ENCODE results near the gene MBLAC1. TPM values are rescaled to one million over a fixed set of nuclear protein-coding genes. Genes with fewer than 3 reads are reported as not detected.
A peak's percentile ranks its signal among the peaks of the same experiment; 100 is the strongest.

MBLAC1 gene
- total RNA-seq, 1 experiment from 2014 or later, result 3.5 TPM

DNA sequence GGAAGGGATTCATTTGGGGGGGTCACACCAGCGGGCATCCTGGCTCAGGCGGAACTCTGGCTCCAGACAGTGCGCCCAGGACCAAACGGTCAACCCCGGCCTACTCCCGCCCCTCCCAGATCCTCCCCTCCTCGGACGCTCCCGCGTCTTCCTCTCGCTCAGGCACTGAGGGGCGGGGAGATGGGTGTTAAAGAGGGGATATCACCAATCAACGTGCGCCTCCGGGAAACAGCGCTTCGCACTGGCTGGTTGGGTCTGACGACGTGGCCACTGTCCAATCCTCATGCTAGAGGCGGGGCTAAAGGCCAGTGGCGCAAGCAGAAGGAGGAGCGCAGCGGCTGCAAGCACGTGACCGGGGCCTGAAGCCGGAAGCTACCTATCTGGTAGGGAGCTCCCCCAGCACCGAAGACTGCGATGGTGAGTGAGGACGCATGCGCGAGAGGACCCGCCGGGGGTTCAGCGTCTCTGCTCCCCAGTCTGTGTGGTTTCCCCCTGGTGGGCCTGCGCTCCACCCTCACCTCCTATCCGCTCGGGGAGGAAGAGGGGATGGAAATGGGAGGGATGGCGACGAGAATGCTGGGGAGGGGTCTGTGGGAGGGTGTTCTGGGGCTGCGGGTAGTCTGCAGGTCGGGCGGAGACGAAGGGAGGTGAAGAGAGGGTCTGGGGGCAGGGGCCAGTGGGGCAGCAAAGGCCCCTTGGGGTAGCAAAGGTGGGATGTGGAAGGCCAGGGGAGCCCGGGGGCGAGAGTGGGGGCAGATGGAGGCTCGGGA lies 22.0 kb downstream of the MBLAC1 start, which contains the start of gene LAMTOR4 (continued):
- no peak for TF ChIP-seq STAT6 (CRISPR knock-in tag; conservative IDR thresholded peaks at IDR 0.05; ENCODE audit: low read depth)
- TF ChIP-seq ZMAT4 (CRISPR knock-in tag; IDR thresholded peaks at IDR 0.05), result 0 out of 2 replicates have a peak, but pooled peaks have one; percentile 15
- no peak for TF ChIP-seq ZNF138 (CRISPR knock-in tag; conservative IDR thresholded peaks at IDR 0.05)
- TF ChIP-seq, protein P1, sequence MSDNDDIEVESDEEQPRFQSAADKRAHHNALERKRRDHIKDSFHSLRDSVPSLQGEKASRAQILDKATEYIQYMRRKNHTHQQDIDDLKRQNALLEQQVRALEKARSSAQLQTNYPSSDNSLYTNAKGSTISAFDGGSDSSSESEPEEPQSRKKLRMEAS (CRISPR knock-in tag; IDR thresholded peaks at IDR 0.05), result peak; percentile 86
- TF ChIP-seq ETV6 (CRISPR knock-in tag; IDR thresholded peaks at IDR 0.05), result peak; percentile 75; the same call in 1 of the 2 replicates
- no peak for TF ChIP-seq ZNF423 (CRISPR knock-in tag; IDR thresholded peaks at IDR 0.05)
- peak; percentile 57; the same call in 1 of the 2 replicates for TF ChIP-seq GABPB1 (CRISPR knock-in tag; IDR thresholded peaks at IDR 0.05)
- TF ChIP-seq, protein P2, sequence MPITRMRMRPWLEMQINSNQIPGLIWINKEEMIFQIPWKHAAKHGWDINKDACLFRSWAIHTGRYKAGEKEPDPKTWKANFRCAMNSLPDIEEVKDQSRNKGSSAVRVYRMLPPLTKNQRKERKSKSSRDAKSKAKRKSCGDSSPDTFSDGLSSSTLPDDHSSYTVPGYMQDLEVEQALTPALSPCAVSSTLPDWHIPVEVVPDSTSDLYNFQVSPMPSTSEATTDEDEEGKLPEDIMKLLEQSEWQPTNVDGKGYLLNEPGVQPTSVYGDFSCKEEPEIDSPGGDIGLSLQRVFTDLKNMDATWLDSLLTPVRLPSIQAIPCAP (CRISPR knock-in tag; IDR thresholded peaks at IDR 0.05), result peak; percentile 59; the same call in 1 of the 2 replicates
- TF ChIP-seq NFYB (CRISPR knock-in tag; conservative IDR thresholded peaks at IDR 0.05; ENCODE audit: low read depth), result peak; percentile 91
- TF ChIP-seq SP1 (CRISPR knock-in tag; conservative IDR thresholded peaks at IDR 0.05), result peak; percentile 84
- TF ChIP-seq, protein P3, sequence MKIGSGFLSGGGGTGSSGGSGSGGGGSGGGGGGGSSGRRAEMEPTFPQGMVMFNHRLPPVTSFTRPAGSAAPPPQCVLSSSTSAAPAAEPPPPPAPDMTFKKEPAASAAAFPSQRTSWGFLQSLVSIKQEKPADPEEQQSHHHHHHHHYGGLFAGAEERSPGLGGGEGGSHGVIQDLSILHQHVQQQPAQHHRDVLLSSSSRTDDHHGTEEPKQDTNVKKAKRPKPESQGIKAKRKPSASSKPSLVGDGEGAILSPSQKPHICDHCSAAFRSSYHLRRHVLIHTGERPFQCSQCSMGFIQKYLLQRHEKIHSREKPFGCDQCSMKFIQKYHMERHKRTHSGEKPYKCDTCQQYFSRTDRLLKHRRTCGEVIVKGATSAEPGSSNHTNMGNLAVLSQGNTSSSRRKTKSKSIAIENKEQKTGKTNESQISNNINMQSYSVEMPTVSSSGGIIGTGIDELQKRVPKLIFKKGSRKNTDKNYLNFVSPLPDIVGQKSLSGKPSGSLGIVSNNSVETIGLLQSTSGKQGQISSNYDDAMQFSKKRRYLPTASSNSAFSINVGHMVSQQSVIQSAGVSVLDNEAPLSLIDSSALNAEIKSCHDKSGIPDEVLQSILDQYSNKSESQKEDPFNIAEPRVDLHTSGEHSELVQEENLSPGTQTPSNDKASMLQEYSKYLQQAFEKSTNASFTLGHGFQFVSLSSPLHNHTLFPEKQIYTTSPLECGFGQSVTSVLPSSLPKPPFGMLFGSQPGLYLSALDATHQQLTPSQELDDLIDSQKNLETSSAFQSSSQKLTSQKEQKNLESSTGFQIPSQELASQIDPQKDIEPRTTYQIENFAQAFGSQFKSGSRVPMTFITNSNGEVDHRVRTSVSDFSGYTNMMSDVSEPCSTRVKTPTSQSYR (CRISPR knock-in tag; IDR thresholded peaks at IDR 0.05), result 0 out of 2 replicates have a peak, but pooled peaks have one; percentile 33

GRCh38 chr7:100152404-100152803 lies 25.6 kb downstream of the MBLAC1 start:
- POLR2A ChIA-PET, result no interaction called here
- peak overlapping the region; percentile 16 for H3K27ac Mint-ChIP-seq
- no peaks in the 10 kb centered on the region for H3K9me3 Mint-ChIP-seq
- ATAC-seq (no peak), DNase-seq (ENCODE audit: low spot score) (no peak)
- no peak overlapping the region for H3K4me3 Mint-ChIP-seq
- H3K27me3 Mint-ChIP-seq (ENCODE audit: low read depth), result no peaks in the 10 kb centered on the region
- H3K36me3 Mint-ChIP-seq, result peaks cover 32% of the 10 kb centered on the region
- CTCF ChIA-PET, result interaction anchor here (0.7 kb wide), 1 partner anchor 12 kb away, joined by 3 read pairs; no protein-coding TSS in a partner anchor
- peaks cover 35% of the 10 kb centered on the region for H3K4me1 Mint-ChIP-seq
- no peak for TF ChIP-seq EMX1 (CRISPR knock-in tag; IDR thresholded peaks at IDR 0.05)
- no peak for TF ChIP-seq E2F4 (CRISPR knock-in tag; IDR thresholded peaks at IDR 0.05; ENCODE audit: borderline replicate concordance, low read depth)
- TF ChIP-seq ZNF232 (CRISPR knock-in tag; IDR thresholded peaks at IDR 0.05), result no peak
- no peak for TF ChIP-seq ZNF532 (CRISPR knock-in tag; IDR thresholded peaks at IDR 0.05; ENCODE audit: borderline replicate concordance)
- TF ChIP-seq STAT6 (CRISPR knock-in tag; conservative IDR thresholded peaks at IDR 0.05; ENCODE audit: low read depth), result no peak
- TF ChIP-seq ZNF219 (CRISPR knock-in tag; IDR thresholded peaks at IDR 0.05; ENCODE audit: borderline replicate concordance), result no peak
- TF ChIP-seq GTF2I (CRISPR knock-in tag; conservative IDR thresholded peaks at IDR 0.05), result no peak
- no peak for TF ChIP-seq ETV6 (CRISPR knock-in tag; IDR thresholded peaks at IDR 0.05)
